Trophoblast cell (in vitro differentiated cells and primary cell): ENCODE measurements around the gene TFF1.
"Not testable (repeated sequence)": the region's sequence is repeated elsewhere in the genome, so short reads cannot be mapped to it uniquely, and the experiment has no call there.

Experiments used
- DNase-seq, 2 donors: peaks; one replicate each; pipeline ENCODE4 v3.0.0-alpha.2; 2016
- H2AFZ ChIP-seq: 2 replicates; pipeline ENCODE4 v1.6.1; 2013; ENCODE audit warnings: low read length, moderate library complexity, mild to moderate bottlenecking; ENCODE audit not compliant: insufficient read depth, poor library complexity
- H2AK5ac ChIP-seq: 2 replicates; pipeline ENCODE4 v1.6.1; 2013; ENCODE audit warnings: mild to moderate bottlenecking, low read length
- H2BK120ac ChIP-seq: 2 replicates; pipeline ENCODE4 v1.6.1; 2013; ENCODE audit warnings: low read length, mild to moderate bottlenecking, moderate library complexity; ENCODE audit not compliant: insufficient read depth, poor library complexity
- H2BK12ac ChIP-seq: 2 replicates; pipeline ENCODE4 v1.6.1; 2013; ENCODE audit warnings: mild to moderate bottlenecking, low read length, moderate library complexity
- H2BK5ac ChIP-seq: 2 replicates; pipeline ENCODE4 v1.6.1; 2013; ENCODE audit warnings: low read length, low read depth, moderate library complexity, mild to moderate bottlenecking; ENCODE audit not compliant: poor library complexity
- H3K14ac ChIP-seq: 2 replicates; pipeline ENCODE4 v1.6.1; 2013; ENCODE audit warnings: mild to moderate bottlenecking, low read length
- H3K18ac ChIP-seq: 2 replicates; pipeline ENCODE4 v1.6.1; 2013; ENCODE audit warnings: mild to moderate bottlenecking, low read length
- H3K23ac ChIP-seq: 2 replicates; pipeline ENCODE4 v1.6.1; 2013; ENCODE audit warnings: low read length
- H3K27ac ChIP-seq: 2 replicates; pipeline ENCODE4 v1.5.1; 2013; ENCODE audit warnings: low read depth, mild to moderate bottlenecking, inconsistent platforms, low read length, moderate library complexity
- H3K27me3 ChIP-seq: 2 replicates; pipeline ENCODE4 v1.6.1; 2013; ENCODE audit warnings: inconsistent platforms, mild to moderate bottlenecking, low read length, moderate library complexity; ENCODE audit not compliant: insufficient read depth
- H3K36me3 ChIP-seq, 2 experiments: 1 replicate in 1 of 2; 2 replicates in 1 of 2; pipeline ENCODE4 v1.6.1; 2013; ENCODE audit warnings: low read length in 2 of 2, mild to moderate bottlenecking in 2 of 2, moderate library complexity in 1 of 2; ENCODE audit not compliant: insufficient read depth in 2 of 2, control insufficient read depth in 1 of 2
- H3K4ac ChIP-seq: 2 replicates; pipeline ENCODE4 v1.6.1; 2013; ENCODE audit warnings: low read depth, mild to moderate bottlenecking, low read length, moderate library complexity
- H3K4me1 ChIP-seq, 2 experiments: 1 replicate in 1 of 2; 2 replicates in 1 of 2; pipeline ENCODE4 v1.6.1; 2013; ENCODE audit warnings: low read length in 2 of 2, mild to moderate bottlenecking in 2 of 2, moderate library complexity in 1 of 2; ENCODE audit not compliant: insufficient read depth in 2 of 2, control insufficient read depth in 1 of 2
- H3K4me2 ChIP-seq: 2 replicates; pipeline ENCODE4 v1.6.1; 2013; ENCODE audit warnings: inconsistent platforms, mild to moderate bottlenecking, low read length, moderate library complexity
- H3K4me3 ChIP-seq: 2 replicates; pipeline ENCODE4 v1.5.1; 2013; ENCODE audit warnings: mild to moderate bottlenecking, low read depth, low read length, inconsistent platforms
- H3K79me1 ChIP-seq: one replicate; pipeline ENCODE4 v1.6.1; 2013; ENCODE audit warnings: low read length
- H3K79me2 ChIP-seq: 2 replicates; pipeline ENCODE4 v1.6.1; 2013; ENCODE audit warnings: low read length, mild to moderate bottlenecking; ENCODE audit not compliant: control insufficient read depth, insufficient read depth, poor library complexity
- H3K9ac ChIP-seq: 2 replicates; pipeline ENCODE4 v1.6.1; 2013; ENCODE audit warnings: mild to moderate bottlenecking, low read length
- H3K9me3 ChIP-seq: 2 replicates; pipeline ENCODE4 v1.6.1; 2013; ENCODE audit warnings: low read depth, mild to moderate bottlenecking, control low read depth, inconsistent platforms, low read length; ENCODE audit not compliant: insufficient read depth
- H4K12ac ChIP-seq: 2 replicates; pipeline ENCODE4 v1.6.1; 2013; ENCODE audit warnings: low read depth, mild to moderate bottlenecking, low read length, moderate library complexity
- H4K8ac ChIP-seq: 2 replicates; pipeline ENCODE4 v1.6.1; 2013; ENCODE audit warnings: low read depth, mild to moderate bottlenecking, low read length, moderate library complexity
- H4K91ac ChIP-seq: one replicate; pipeline ENCODE4 v1.6.1; 2013; ENCODE audit warnings: low read depth, mild to moderate bottlenecking, low read length, moderate library complexity
- WGBS: extraction: QIAGEN DNeasy Blood & Tissue Kit; methylation state at CpG from one replicate; pipeline ENCODE4 v1.1.7; 2013; ENCODE audit warnings: missing lambda C conversion rate; ENCODE audit not compliant: insufficient read length, insufficient coverage; ENCODE audit errors: extremely low coverage; 5-methylcytosine and 5-hydroxymethylcytosine counted together

The TFF1 gene

DNA sequence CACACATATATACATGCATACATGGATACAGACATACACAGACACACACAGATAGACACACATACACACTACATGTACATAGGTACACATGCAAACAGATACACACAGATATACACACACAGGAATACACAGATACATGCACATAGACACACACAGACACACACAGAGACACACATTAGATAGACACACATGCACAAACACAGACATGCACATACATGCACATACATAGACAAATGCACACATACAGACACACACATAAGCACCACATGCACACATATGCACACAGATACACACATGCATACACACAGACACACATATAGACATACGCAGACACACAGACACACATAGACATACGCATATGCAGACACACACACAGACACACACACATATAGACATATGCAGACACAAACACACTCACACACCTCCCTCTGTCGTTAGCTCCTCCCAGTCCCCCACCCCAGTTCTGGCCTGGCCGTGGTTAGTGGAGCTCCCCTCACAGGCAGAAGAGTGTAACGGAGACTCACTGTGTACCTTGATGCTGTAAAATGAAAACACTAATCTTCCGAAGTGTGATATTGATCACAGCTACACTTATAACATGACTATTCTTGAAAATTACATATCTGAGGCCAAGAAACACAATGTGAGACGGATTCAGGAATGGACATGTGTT, 45.0 kb upstream of the TFF1 start:
- no peak overlapping the region for H3K18ac ChIP-seq

DNA sequence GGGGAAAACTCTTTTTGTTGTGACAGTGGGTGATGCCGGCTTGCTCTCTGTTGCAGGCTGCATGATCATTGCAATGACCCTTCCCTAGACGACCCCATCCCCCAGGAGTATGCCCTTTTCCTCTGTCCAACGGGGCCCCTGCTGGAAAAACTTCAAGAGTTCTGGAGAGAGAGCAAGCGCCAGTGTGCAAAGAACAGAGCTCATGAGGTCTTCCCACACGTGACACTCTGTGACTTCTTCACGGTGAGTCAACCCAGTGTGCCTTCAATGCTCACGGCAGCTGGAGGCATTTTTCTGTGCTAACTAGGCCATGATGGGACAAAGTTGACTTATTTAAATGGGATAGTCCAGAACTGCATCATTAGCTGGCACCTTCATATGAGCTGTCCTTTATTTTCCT, 43.0 kb upstream of the TFF1 start:
- WGBS = no CpG with 5 or more reads among the region's 7 CpGs
- no peak overlapping the region for H4K91ac ChIP-seq
- H3K79me2 ChIP-seq = no peaks in the 10 kb centered on the region
- no peak overlapping the region for H3K4ac ChIP-seq
- no peak overlapping the region for H3K4me3 ChIP-seq
- no peaks in the 10 kb centered on the region for H3K79me1 ChIP-seq
- H3K18ac ChIP-seq = no peak overlapping the region
- H3K4me2 ChIP-seq = no peak overlapping the region
- H3K14ac ChIP-seq = no peak overlapping the region
- H2BK120ac ChIP-seq = no peak overlapping the region
- no peak overlapping the region for H4K8ac ChIP-seq
- H2BK12ac ChIP-seq = no peak overlapping the region
- H3K4me1 ChIP-seq = no peaks in the 10 kb centered on the region
- H3K23ac ChIP-seq = no peak overlapping the region
- H3K9me3 ChIP-seq = peaks cover 5% of the 10 kb centered on the region
- H3K9ac ChIP-seq = no peak overlapping the region
- no peaks in the 10 kb centered on the region for H3K27me3 ChIP-seq
- H2AK5ac ChIP-seq = no peak overlapping the region
- H3K27ac ChIP-seq = no peak overlapping the region
- H2BK5ac ChIP-seq = no peak overlapping the region
- H2AFZ ChIP-seq = no peak overlapping the region
- no peak for DNase-seq
- no peak overlapping the region for H4K12ac ChIP-seq
- H3K36me3 ChIP-seq = no peaks in the 10 kb centered on the region

More for the DNA sequence above, 45.0 kb upstream of the TFF1 start:
- H2BK120ac ChIP-seq = no peak overlapping the region
- H3K4me1 ChIP-seq = no peaks in the 10 kb centered on the region
- H3K36me3 ChIP-seq = no peaks in the 10 kb centered on the region
- H4K8ac ChIP-seq = no peak overlapping the region
- no peaks in the 10 kb centered on the region for H3K27me3 ChIP-seq
- no peak overlapping the region for H2BK5ac ChIP-seq
- H2AK5ac ChIP-seq = no peak overlapping the region
- H3K79me2 ChIP-seq = no peaks in the 10 kb centered on the region
- no peaks in the 10 kb centered on the region for H3K79me1 ChIP-seq
- no peak overlapping the region for H3K9ac ChIP-seq
- no peak overlapping the region for H3K4me2 ChIP-seq
- no peak overlapping the region for H3K4me3 ChIP-seq
- no peak overlapping the region for H2BK12ac ChIP-seq
- DNase-seq = no peak
- no peak overlapping the region for H3K14ac ChIP-seq
- no peak overlapping the region for H3K4ac ChIP-seq
- no peak overlapping the region for H3K23ac ChIP-seq
- H3K9me3 ChIP-seq = peaks cover 3% of the 10 kb centered on the region
- H3K27ac ChIP-seq = no peak overlapping the region
- H4K12ac ChIP-seq = no peak overlapping the region
- WGBS = no CpG with 5 or more reads among the region's 7 CpGs
- no peak overlapping the region for H2AFZ ChIP-seq
- no peak overlapping the region for H4K91ac ChIP-seq

DNA sequence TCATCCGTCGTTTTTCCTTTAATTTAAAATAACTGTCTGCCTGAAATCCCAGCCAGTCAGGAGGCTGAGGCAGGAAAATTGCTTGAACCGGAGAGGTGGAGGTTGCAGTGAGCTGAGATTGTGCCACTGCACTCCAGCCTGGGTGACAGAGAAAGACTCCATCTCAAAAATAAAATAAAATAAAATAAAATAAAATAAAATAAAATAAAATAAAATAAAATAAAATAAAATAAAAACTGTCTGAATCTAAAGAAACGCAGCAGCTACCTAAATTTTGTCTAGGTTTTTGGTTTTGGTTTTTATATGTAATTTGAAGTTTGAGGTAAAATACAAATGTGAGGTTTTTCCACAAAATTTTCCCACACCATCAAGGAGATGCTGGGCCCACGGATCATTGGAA, 42.4 kb upstream of the TFF1 start:
- DNase-seq, H3K4me3 ChIP-seq, H3K79me1 ChIP-seq, H2AFZ ChIP-seq, H3K79me2 ChIP-seq, H3K36me3 ChIP-seq, H2AK5ac ChIP-seq, H4K91ac ChIP-seq, H2BK5ac ChIP-seq, H2BK12ac ChIP-seq, H4K12ac ChIP-seq, H3K4ac ChIP-seq, H3K23ac ChIP-seq, H3K9me3 ChIP-seq, H3K14ac ChIP-seq, H4K8ac ChIP-seq, H3K27ac ChIP-seq, H3K27me3 ChIP-seq, H3K9ac ChIP-seq, H2BK120ac ChIP-seq, H3K4me1 ChIP-seq, H3K18ac ChIP-seq, H3K4me2 ChIP-seq: not testable (repeated sequence)
- no CpG with 5 or more reads among the region's 5 CpGs for WGBS

DNA sequence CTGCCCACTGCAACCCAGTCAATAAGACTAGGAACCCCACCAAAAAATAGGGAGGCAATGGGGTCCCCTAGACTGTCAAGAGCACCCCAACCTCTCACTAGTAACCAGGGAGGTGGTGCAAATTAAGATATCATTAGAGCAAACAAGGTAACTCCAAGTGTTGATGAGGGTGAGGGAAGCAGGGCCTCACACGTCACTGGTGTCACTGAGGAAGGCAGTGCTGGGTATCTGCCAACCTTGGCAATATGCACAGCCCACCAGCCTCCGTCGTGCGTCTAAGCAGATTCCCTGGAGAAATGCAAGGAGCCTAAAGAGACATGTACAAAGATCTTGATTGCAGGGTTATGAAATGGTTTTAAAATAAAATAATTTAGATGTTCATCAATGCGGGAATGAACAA, 41.1 kb upstream of the TFF1 start:
- Histone ChIP-seq H3K4me3 (no peak overlapping the region), H3K18ac (no peak overlapping the region), H3K79me1 (no peaks in the 10 kb centered on the region), H3K27me3 (no peaks in the 10 kb centered on the region), H2BK5ac (no peak overlapping the region), H3K27ac (no peak overlapping the region), H2AFZ (no peak overlapping the region), H3K4me1 (no peaks in the 10 kb centered on the region), H4K12ac (no peak overlapping the region), H4K8ac (no peak overlapping the region), H2BK120ac (no peak overlapping the region), H4K91ac (no peak overlapping the region), H3K9ac (no peak overlapping the region), H3K4me2 (no peak overlapping the region), H2AK5ac (no peak overlapping the region), H3K9me3 (peaks cover 5% of the 10 kb centered on the region), H3K79me2 (no peaks in the 10 kb centered on the region), H3K36me3 (no peaks in the 10 kb centered on the region), H3K4ac (no peak overlapping the region), H2BK12ac (no peak overlapping the region), H3K14ac (no peak overlapping the region), H3K23ac (no peak overlapping the region)
- DNase-seq = no peak
- WGBS = no CpG with 5 or more reads among the region's 5 CpGs
